GM19372 (cell line): ENCODE measurements around the gene IKBKG.
"Not testable (repeated sequence)": the region's sequence is repeated elsewhere in the genome, so short reads cannot be mapped to it uniquely, and the experiment has no call there.

Experiments
- ATAC-seq: cut with Tn5 transposase; IDR thresholded peaks from one replicate; pipeline ENCODE4 v1.9.1; 2021; ENCODE audit warnings: mild to moderate bottlenecking, low read depth, moderate library complexity; ENCODE audit not compliant: unreplicated experiment

Gene IKBKG, protein sequence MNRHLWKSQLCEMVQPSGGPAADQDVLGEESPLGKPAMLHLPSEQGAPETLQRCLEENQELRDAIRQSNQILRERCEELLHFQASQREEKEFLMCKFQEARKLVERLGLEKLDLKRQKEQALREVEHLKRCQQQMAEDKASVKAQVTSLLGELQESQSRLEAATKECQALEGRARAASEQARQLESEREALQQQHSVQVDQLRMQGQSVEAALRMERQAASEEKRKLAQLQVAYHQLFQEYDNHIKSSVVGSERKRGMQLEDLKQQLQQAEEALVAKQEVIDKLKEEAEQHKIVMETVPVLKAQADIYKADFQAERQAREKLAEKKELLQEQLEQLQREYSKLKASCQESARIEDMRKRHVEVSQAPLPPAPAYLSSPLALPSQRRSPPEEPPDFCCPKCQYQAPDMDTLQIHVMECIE

DNA sequence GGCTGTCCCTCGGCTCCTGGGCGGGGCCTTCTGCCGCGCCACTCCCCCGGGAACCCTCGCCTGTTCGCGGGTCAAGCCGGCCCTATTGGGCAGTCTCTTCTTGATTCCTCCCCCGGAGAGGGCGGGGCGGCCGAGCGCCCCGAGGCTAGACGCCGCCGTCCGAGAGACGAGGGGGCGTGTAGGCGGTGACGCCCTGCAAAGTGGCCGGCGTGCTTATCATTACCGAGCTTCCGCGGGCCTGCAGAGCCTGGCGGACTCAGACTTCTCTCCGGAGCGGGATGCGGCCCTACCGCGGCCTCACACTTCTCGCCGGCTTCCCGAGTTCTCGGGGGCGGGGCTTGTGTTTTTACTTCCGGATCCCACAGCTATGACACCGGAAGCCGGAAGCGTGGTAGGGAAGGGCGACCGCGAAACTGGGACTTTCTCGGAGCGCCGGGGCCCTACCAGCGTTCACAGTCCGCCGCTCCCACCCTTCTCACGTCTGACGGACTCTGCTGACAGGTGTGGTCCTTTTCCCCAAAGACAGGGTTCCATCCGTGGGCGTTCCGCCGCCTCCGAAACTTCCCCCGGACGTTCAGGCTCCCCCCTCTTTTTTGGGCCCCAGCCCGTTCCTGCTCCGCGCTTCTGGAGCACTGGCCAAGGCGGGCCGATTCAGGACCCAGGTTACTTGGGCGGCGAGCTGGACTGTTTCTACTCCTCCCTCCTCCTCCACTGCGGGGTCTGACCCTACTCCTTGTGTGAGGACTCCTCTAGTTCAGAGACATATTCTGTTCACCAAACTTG lies at the start of gene IKBKG:
TSS of gene IKBKG (plus strand) at position 376 of the 783 bp plus-strand sequence. CDS start 4,383 bp downstream, outside the sequence.
- ATAC-seq, result peak; percentile 71

DNA sequence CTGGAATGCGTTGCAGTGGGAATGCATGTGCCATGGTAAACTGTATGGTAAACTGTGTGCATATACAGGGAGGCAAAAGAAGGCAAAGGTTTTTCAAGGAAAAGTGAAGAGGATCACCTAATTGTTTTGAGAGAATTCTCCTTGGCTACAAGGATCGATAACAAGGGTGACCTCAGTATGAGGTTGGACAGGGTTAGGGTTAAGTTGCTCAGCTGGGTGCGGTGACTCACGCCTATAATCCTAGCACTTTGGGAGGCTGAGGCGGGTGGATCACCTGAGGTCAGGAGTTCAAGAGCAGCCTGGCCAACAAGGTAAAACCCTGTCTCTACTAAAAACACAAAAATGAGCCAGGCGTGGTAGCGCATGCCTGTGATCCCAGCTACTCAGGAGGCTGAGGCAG lies 46.0 kb upstream of the IKBKG start:
- not testable (repeated sequence) for ATAC-seq

DNA sequence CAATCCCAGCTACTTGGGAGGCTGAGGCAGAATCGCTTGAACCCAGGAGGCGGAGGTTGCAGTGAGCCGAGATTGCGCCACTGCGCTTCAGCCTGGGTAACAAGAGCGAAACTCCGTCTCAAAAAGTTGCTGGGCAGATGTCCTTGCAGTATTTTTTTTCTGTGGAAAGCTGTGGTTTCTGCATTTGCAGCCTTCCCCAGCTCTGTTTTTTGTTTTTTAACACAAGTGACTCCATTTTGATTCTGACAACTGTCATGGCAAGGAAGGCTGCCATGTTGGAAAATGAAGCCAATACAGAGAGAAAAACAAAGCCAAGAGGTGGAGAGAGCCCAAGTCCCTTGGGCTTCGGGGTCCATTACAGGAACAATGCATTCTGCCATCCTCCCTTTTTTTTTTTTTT lies 45.3 kb upstream of the IKBKG start:
- ATAC-seq, result no peak

DNA sequence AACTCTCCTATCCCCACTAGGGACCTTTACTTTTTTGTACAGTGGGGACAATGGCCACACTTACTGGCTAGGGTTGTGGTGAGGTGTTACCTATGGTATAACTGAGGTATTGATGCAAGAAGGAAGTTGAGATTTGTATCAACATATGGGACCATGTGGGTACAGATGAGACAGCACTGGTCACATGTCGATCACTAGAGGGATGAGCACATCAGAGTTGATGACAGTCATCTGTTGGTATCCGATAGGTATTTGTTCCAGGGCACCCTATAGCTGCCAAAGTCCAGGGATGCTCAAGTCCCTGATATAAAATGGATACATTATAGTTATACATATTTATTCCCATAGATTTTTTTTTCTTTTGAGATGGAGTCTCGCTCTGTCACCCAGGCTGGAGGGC lies 44.4 kb upstream of the IKBKG start:
- ATAC-seq, result no peak

DNA sequence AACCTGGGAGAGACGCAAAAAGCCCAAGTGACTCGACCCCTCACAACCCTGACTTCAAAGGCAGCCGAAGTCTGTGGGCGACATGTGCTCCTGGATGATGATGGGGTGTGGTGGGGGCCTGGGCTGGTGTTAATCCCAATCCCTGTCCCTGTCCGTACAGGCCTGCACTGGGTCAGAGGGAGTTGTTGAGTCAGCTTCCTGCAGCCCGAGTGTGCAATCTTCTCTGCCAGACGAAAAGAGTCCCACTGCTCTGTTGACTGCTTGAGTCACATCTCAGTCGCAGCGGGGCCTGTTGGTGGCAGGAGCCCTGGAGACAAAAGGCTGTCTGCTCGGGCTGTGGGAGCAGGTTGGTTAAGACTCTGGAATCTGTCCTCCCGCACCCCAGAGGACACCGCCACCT lies 41.7 kb upstream of the IKBKG start:
- ATAC-seq, result no peak

DNA sequence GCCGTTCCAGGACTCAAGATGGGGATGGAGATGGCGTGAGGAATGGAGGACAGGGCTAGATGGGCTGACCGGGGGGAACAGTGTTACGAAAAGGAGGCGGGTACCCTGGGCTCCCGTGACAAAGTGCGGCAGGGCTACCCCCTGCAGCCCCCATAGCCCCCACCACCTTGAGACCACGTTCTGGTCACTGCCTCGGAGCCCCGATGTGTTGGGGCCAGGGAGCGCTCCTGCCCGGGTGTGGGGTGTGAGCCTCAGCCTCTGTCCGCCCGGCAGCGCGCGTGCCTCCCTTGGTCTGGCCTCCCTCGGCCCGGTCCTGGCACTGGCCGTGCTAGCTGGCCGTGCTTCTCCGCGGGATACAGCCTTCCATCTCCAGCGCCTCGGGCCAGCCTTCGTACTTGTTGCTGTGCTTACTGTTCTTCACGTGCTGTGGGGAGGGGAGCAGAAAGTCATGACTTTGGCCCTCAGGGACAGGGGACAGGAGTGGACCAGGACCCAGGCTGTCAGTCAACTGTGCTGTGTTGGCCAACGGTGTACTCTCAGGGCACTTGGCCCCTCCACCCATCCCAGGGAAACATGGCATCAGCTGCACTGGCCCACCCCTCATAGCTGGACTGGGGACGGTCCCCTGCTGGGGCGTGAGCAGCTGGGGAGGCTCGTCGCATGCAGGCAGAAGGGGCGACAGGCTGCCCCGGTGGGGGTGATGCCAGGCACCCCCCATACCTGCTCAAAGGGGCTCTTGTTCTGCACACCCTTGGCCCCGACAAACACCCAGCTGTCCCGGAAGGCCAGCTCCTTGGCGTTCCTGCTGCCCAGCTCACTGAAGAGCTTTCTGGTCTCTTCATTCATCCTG lies 40.7 kb upstream of the IKBKG start:
- no peak for ATAC-seq

DNA sequence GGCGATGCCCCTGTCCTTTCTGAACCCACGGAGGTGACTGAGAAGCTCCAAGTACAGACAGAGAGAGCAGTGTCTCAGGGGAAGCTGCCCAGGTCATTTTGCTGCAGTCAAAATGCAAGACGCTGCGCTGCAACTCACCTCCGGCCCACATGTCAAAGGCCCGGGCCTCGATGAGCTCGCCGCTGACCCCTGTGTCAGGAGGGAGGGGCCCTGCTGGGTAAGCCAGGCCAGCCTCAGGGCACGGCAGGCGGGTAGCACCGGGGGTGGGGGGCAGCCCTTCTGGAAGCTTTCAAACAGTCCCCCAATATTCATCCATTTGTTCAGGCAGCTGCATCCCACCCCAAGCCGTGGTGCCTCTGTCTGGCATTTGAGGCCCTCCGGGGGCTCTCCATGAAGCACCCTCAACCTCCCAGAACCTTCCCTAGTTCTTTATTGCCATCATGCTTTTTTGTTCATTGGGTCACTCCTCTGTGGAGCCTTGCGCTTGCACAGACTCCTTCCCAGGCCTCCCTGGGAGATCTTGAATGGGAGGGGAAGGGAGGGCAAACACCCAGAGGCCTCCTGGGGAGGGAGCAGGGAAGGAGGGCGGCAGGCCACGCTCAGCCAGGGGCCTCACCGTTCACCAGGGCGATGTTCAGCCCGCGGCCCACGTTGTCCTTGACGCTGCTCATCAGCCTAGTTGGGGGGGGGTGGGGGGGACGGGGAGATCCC lies 39.6 kb upstream of the IKBKG start:
- ATAC-seq, result no peak

DNA sequence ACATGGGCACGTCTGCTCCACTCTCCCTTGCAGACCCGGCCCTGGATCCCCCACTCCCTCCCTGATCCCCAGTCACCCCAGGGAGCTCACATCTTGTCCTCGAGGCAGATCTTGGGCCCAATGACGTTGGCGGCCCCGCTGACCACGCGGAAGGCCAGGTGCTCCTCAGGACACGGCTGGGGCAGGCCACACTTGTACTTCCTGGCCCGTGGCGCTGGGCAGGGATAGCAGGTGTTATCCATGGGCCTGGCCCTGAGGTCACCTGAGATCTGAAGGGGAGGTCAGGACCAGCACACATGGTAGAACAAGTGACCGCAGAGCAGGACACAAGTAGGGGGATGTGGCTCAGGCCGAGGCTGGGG lies 39.1 kb upstream of the IKBKG start:
- no peak for ATAC-seq

DNA sequence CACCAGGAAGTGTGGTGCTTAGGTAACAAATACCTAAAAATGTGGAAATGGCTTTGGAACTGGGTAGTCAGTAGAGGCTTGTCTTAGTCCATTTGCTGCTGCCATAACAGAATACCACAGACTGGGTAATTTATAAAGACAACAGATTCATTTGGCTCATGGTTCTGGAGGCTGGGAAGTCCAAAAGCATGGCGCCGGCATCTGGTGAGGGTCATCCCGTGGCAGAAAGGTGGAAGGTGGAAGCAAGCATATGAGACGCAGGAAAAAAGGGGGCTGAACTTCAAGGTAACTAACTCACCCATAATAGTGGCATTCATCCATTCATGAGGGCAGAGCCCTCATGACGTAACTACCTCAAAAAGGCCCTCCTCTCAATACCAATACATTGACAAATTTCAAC lies 38.0 kb upstream of the IKBKG start:
- ATAC-seq, result no peak

DNA sequence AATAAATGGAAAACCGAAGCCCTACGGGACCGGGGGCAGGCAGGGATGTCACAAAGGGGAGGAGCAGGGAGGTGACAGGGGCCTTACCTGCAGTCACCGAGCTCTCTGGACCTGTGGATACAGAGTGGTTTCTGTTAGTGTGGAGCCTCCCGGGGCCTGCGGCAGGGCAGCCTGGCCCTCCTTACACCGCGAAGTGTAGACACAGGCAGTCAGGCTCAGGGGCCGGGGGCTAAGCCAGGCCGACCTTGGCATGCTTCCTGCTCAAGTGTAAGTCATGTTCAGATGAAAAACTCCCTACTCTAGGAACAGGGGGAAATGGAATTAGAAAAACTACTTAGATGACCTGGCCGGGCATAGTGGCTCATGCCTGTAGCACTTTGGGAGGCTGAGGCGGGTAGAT lies 35.7 kb upstream of the IKBKG start:
- no peak for ATAC-seq

DNA sequence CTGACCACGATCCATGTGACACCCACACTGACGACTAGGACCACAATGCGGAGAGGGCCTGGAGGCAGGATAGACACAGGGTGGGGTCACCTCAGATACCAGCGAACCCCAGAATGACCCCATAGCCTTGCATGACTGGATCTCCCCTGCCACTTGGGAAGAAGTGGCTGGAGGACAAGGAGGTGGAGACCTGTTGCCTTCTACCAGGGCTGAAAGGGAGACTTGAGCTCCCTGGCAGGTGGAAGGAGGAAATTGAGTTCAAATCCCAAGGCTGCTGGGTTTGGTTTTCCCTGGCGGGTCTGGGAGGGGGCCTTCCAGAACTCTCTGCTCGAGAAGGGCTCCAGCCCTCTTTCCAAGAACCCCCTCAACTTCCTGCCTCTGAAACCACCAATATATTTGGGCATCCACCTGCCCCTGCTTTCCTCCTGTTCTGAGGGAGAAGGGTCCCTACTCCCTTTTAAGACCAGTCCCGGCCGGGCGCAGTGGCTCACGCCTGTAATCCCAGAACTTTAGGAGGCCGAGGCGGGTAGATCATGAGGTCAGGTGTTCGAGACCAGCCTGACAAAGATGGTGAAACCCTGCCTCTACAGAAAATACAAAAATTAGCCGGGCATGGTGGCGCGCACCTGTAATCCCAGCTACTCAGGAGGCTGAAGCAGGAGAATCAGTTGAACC lies 34.4 kb upstream of the IKBKG start:
- ATAC-seq, result no peak

DNA sequence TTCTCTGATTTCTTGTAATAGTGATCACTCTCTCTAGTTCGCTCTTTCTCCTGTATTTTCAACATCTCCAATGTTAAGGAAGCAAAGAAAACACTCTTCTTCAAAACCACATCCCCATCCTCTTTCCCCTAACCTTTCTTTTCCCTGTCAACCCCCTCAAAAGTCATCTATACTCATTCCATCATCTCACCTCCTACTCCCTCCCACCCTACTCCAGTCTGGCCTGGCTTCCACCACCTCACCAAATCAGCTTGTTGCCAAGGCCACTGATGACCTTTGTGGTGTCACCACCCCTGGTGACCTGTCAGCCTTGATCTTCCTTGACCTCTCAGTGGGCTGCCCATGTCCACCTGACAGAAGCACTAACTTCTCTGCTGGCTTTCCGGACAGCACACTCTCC lies 33.7 kb upstream of the IKBKG start:
- ATAC-seq, result no peak

DNA sequence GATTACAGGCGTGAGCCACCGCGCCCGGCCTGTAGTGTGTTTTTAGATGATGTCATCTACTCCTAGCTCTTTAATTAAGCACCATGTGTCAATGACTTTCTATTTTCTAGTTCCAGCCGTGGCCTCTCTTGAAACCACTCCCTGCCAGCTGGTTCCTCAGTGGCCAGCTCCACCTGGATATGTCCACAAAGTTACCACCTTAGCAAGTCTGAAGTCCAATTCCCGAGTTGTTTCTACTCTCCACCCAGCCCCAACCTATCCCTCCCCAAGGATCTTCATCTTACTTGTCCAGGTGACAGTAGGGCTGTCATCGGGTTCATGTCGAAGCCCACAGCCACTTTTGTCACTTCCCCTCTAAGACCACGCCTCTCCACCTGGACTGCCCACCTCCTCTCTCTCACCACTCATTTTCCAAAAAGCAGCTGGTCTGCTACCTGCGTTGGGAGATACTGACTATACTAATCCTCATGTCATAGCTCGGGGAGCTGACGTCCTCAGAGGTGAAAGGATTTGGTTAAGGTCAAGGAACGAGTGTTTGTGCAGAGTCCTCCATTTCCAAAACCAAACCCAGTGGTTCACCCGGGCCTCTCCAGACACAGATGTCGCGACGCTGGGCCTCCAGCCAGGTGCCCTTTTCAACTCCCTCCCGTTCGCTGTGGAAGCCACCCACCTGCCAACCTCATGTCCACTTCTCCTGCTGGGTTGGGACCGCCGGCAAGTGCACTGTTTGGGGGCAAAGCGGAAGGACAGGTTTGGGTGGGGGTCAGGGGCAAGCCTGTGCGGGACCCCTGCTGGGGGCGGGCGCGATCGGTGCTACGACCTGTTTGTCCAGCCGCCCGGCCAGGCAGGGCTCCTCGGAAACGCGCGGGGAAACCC lies 32.1 kb upstream of the IKBKG start:
- peak; percentile 11 for ATAC-seq

DNA sequence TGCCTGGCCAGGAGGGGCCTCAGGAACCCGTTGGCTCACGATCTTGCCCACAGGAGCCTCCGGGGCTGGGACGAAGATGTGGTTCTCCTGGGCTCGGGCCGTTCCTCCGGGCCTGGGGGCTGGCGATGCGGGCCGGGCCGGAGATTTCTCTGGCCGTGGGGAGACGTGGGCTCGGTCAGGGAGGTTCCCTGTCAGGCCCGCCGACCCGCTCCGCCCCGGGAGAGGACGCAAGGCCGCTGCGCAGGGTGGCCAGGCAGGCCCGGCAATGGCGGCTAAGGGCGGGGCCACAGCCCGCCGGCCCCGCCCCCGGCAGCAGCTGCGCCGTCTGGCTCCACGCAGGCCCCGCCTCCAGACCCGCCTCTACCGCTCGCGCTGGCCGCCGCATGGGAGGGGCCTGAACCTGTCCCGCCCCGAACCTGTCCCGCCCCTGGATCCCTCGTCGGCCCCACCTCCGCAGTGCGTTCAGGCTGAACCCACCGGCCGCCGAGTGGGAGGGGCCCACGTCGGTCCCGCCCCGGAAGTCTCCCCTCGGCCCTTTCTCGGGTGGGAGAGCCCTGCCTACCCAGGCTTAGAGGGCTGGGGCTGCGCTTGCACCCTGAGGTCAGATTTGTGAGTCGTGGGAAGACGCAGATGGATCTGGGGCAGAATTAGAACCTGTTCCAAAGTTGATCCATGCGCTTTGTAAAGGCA lies 31.3 kb upstream of the IKBKG start, which contains the start of gene FAM3A:
TSS of gene FAM3A (minus strand) at position 267 of the 690 bp plus-strand sequence. CDS start 460 bp downstream, outside the sequence.
- peak; percentile 84 for ATAC-seq

DNA sequence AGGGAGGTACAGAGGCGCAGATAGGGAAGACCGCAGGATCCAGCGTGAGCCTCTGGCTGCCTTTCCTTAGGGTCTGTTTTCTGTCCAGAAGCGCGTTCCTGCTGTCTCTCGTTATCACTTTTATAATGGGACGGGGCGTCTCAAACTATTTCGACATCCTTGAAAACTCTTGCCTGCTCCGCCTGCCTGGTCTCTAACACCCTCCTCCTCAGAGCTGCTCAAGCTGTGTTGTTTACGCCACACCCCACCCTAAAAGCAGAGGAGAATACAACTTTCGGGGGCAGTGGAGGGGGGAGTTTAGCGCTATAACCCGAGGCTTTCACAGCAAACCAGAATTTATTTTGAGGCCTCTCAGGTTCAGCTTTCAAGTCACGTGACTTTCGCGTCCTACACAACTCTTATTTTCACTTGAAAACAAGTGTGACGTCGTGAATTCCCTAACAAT lies 30.7 kb upstream of the IKBKG start:
- ATAC-seq, result no peak

DNA sequence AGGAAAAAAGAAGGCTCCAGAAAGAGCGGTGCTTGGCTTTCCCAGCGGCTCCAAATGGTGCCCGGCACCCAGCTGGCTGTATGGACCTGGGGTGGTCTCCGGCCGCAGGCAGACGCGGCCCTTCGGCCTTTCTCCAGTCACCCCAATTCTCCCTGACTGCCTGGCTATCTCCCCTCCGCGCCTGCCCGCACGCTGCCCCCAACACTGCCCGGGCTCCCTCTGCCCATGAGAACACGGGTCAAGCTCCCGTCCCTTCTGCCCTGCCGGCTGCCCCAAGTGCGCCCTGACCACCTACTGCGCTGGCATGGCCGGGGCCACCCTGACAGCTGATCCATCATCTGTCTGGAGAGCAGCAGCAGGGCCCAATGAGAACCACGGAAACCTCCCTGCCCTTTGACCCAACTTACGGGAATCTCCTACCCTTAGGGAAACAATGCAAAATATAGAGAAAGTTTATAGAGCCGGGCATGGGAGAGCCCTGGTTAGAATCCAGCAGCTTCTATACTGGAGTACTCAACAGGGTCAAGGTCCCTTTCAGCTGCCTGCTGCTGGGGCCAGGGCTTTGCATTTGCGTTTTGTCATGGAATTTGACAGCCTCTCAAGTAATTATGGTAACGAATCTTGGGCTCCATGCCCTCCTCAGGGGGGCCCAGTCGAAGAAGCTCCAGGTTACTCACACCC lies 30.2 kb upstream of the IKBKG start:
- ATAC-seq, result no peak

DNA sequence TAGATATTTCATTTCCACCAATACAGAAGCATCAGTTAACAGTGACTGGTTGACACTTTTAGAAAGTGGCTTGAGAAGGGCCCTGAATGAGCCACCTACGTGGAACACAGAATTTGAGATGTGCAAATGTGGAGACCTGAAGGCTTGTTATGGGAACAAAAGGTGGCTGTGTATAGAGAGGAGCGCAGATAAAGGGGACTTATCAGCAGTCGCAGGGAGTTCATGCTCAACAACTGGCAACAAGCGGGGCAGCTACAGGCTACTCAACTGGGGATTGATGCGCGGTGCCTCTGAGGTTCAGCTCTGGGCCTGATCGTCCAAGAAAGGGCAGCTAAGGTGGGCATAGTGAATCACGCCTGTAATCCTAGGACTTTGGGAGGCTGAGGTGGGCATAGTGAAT lies 28.0 kb upstream of the IKBKG start:
- no peak for ATAC-seq
